CD4-positive, alpha-beta T cell treated with Interleukin-15 for 1 hour (primary cell): Measurements from ENCODE around the gene SMARCD1.
"Not testable (repeated sequence)": the region's sequence is repeated elsewhere in the genome, so short reads cannot be mapped to it uniquely, and the experiment has no call there.

Experiments used
- DNase-seq: peaks from one replicate; pipeline ENCODE4 v3.0.0-alpha.2; 2020

SMARCD1 gene

DNA sequence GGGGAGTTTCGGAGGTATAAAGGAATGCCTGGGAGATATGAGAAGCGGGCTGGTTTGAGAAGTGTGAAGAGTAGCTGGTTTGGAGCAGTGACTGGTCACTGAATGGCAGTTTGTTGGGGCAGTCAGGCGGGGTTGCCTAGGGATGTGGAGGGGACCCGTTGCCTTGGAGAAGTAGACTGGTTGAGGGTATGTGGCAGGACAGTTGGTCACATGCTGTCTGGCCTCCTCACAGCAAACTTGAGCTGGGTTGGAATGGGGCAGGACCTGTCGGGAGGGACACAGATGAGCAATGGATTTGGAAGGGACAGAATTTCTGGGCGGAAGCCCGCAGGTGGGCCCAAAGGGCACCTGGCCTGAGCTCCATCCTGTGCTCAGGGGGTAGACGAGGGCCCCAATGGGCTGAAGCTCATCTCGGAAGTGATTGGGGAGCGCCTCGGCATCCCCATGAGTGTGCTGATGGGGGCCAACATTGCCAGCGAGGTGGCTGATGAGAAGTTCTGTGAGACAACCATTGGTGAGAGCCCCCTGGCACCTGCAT, 20.8 kb downstream of the SMARCD1 start:
- no peak for DNase-seq

DNA sequence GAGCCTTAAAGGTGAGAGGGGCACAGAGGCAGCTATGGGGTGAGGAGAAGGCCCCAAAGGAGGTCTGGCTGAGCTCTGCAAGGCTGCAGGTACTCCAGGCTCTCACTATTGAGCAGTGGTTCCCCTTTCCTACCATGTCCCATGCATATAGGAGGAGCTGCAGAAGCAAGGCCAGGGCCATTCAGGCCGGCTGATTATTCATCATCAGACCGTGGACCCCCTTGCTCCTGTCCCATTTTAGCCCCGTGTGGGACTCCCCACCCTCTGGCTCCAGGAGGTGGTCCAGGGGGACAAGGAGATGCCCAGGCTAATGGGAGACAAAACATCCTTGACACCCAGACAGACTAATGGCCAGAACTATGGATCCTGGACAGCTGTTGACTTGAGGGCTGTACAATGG, 21.8 kb downstream of the SMARCD1 start:
- no peak for DNase-seq

DNA sequence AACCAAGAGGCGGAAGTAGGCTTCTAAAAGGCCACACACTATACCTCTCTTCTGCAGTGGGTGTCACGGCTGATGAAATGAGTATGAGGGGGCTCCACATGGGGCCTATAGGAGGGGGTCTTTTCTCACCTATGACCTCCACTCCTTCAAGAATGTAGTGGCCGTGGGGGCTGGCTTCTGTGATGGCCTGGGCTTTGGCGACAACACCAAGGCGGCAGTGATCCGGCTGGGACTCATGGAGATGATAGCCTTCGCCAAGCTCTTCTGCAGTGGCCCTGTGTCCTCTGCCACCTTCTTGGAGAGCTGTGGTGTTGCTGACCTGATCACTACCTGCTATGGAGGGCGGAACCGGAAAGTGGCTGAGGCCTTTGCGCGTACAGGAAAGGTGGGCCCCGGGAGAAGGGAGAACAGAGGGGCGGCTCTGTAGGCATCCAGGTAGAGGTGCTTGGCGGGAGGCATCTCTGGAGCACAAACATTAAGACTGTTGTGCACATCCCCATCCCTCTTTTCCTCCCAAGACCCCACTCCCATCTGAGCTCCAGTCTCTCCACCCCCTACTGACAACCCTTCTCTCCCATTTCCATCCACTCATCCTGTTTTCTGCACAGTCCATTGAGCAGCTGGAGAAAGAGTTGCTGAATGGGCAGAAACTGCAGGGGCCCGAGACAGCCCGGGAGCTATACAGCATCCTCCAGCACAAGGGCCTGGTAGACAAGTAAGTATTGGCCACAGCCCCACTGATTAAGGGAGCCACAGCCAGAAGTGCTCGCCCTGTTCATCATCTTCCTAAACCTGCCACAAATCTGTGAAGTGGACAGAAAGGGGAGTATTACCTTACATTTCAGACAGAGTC, 22.5 kb downstream of the SMARCD1 start:
- no peak for DNase-seq

DNA sequence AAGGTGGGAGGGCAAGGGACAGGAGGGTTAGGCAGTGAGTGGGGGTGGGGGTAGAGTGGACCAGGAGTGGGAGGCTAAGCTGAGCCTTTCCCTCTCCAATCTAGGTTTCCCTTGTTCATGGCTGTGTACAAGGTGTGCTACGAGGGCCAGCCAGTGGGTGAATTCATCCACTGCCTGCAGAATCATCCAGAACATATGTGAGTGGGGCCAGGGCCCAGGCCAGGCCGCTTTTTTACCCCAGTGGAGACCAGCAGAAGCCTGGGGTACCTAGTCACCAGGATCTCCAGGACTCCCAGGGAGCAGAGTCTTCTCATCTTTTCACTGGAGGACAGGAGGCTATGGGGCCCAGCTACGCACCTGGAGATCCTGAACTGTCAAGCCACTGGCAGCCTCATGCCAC, 24.2 kb downstream of the SMARCD1 start:
- DNase-seq: no peak

DNA sequence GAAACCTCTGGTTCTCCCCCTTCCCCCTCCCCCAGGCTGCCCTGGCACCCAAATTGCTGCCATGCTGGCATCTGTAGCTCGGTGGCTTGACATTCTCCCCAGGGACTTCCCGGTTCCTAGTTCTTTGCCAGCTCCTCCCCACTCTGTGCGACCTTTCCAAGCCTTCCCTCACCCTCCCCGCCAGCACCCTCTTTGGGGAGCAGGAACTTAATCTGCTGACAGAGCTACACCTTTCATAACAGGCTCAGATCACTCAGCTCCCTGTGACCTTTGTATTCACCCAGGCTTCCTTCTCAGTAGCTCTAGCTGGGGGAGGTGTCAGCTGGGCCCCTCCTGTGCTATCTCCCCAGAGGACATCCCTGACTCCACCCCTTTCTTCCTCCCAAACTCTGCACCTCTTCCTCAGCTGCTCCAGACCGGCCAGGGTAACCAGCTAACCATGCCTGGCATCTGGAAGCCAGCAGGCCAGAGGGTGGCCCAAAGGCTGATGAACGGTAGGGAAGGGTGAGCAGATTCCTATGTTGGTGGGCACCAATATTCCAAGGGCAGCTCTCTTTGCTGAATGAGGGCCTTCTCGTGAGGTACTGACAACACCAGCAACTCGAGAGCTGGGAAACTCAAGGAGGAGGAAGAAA, 25.1 kb downstream of the SMARCD1 start:
- DNase-seq: no peak

DNA sequence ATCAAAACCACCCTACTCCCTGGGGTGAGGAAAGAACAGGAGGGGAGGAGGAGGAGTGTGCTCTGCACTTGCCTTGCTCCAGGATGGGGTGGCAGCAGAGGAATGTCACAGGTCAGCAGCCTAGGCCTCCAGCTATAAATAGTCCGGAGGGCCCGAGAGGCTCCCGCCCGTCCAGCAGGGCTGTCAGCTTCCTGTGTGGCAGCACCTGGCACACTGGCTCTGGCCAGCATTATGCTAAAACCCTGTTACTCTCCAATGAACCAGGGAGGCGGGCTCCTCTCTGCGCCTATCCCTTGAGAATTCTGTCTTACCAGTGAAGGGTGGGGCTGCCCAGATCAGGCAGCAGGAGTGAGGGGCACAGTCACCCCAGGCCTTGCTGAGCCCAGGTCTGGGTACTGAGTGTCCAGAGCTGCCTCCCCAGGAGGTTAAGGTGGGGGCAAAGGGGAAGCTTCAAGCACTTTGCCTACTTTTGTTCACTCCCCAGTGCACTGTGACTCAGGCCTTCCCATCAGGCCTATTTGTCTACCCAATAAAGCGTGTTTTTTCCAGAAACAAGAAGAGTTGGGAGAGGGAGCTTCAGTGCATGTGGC, 25.7 kb downstream of the SMARCD1 start:
- DNase-seq: peak; percentile 33

DNA sequence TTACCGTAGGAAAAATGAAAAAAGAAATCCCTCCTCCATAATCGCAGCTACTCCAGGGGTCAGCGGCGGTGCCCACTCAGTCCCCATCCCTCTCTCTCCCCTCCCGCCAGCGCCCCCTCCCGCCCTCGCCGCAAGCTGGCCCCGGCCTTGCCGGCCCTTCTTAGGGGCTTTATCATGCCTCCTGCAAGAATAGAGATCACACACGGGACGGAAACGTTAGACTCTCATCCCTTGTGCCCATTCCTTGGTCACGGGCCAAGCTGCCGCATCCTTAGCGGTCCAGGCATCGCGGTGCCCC, 26.2 kb downstream of the SMARCD1 start:
- no peak for DNase-seq

DNA sequence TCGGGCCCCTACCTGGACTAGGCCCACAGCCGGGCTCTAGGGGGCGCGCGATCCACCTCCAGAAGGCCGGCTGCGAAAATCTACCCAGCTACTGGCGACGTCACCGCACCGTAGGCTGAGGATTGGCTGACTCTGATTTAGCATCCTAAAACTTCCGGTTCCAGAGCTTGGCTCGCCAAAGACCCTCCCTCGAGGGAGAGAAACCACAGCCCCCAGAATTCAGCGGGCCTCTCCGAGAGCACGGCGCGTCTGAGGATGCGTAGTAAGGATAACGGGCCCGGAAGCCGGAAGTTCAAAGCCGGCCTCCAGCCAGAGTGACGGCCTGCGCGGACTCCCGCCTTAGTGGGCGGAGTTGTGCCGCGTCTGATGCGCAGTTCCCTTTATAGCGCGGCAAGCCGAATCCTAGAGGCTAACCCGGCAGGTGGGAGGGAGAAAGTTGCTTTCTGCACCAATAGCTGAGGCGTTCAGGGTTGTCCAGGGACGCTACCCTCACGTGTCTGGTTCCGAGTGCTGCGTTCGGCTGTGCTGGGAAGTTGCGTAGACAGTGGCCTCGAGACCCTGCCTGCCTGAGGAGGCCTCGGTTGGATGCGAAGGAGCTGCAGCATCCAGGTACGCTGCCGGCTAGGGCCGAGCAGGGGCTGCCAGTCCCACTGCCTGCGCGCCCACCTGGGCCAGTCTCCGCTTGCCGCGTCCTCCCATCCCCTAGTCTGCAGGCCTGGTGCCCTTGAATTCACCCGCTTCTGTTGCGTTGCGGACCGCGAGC, 26.7 kb downstream of the SMARCD1 start, which contains the start of gene COX14:
COX14 (plus strand) TSS at position 544 of the 763 bp plus-strand sequence. CDS start 7,808 bp downstream, outside the sequence.
- peak; percentile 100 for DNase-seq

DNA sequence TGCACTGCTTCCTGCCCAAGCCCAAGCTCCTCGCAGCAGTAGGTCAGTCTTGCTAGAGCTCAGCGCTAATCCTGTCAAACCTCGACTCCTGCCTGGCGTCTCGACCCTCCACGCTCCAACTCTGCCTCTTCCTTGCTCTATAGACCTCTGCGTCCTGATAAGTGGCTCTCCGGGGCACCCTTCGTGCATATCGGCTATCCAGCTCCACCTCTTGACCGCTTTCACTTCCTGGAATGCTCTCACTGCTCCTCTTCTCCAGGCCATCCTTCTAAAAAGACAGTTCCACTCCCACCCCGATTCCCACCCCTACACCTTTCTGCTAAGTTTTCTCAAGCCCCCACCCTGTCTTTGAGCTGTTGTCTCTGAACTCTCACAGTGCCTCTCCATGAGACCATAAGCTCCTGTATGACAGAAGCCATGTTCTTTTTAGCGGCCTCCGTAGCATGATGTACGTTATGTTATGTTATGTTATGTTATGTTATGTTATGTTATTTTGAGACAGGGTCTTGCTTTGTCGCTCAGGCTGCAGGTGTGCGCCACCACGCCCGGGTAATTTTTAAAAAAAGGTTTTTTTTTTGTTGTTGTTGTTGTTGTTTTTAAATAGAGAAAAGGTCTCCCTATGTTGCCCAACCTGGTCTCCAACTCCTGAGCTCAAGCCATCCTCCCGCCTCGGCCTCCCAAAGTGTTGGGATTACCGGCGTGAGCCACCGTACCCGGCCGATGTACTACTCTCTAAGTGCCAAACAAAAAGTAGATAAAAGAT, 27.5 kb downstream of the SMARCD1 start:
- no peak for DNase-seq

DNA sequence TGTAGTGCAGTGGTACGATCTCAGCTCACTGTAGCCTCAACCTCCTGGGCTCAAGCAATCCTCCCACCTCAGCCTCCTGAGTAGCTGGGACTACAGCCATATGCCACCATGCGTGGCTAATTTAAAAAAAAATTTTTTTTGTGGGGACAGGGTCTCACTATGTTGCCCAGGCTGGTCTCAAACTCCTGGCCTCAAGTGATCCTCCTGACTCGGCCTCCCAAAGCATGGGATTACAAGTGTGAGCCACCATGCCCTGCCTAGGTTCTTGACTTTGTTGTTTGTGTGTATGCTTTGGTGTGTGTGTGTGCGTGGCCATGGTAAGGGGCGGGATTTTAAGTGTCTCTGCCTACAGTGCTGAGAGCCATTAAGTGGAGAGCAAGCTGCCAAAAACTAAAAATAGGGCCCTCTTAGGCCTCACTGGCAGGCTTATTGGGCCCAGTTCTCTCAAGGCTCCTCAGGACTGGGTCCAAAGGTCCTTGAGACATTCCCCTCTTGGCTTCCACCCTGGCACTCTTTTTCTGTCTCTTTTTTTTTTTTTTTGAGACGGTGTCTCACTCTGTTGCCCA, 32.0 kb downstream of the SMARCD1 start:
- DNase-seq: no peak

DNA sequence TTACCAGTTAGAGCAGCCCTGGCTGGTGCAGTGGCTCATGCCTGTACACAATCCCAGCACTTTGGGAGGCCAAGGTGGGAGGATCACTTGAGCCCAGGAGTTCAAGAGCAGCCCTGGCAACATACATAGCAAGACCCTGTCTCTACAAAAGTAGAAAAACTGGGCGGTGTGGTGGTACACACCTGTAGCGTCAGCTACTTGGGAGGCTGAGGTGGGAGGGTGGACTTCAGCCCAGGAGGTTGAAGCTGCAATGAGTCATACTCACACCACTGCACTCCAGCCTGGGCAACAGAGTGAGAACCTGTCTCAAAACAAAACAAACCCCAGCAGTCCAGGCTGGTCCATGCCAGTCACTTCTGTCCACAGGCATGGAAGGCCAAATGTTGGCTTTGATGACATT, 34.2 kb downstream of the SMARCD1 start:
- DNase-seq: no peak

DNA sequence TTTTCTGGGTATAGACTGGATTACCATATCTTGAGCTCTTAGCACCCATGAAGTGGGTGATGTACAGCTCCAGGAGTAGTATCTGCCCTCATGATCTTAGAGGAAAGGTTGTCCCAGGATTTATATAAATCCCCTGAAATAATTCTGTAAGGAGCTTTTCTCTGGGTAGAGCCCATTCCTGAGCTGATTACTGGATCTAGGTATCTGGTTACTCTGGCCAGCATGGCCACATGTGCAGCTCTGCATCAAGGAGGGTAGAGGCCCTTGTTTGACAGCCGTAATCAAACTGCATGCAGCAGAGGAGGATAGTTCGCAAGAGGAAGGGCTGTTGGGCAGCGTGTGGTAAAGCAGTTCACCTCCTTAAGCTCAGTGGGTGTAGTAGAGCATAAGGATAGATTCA, 35.4 kb downstream of the SMARCD1 start:
- no peak for DNase-seq

DNA sequence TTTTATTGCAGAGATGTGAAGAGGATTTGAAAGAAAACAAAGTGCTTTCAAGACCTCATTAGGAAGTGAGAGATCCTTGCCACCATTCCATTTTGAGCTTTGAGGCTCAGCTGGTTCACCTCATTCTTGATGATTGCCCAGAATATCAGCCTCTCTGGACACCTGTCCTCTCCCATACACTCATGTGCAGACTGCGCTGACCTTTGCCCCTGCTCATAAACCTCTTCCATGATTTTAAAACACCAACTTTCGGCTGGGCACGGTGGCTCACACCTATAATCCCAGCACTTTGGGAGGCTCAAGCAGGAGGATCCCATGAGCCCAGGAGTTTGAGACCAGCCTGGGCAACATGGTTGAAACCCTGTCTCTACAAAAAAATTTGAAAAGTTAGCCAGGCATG, 35.8 kb downstream of the SMARCD1 start:
- DNase-seq: no peak

DNA sequence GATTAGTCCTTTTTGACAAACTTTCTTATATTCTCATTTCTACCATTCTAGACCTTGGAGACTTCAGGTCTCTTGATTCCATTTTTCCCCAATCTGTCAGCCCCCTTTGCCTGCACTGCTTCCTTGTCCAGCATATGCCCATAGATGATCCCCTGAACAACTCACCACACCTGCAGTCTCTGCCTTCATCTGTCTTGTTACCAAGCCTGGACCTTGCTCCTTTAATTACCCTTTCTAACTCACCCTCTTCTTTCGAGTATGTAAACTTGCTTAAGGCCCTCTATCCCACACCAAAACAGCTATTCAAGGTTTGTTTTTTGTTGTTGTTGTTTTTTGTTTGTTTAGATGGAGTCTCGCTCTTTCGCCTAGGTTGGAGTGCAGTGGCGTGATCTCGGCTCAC, 36.5 kb downstream of the SMARCD1 start:
- DNase-seq: no peak

DNA sequence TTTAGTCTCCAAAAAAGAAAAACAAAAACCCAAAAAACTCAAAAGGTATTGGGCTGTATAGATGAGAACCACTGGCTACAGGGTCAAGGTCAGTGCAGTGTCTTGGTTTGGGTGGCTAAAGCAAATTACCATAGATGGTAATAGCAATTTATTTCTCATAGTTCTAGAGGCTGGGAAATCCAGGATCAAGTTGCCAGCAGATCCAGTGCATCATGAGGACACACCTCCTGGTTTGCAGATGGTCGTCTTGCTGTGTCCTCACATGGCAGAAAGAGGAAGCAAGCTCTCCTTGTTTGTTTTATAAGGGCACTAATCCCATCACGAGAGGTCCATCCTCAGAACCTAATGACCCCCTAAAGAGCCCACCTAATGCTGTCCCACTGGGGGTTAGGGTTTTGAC, 38.1 kb downstream of the SMARCD1 start:
- DNase-seq: no peak

DNA sequence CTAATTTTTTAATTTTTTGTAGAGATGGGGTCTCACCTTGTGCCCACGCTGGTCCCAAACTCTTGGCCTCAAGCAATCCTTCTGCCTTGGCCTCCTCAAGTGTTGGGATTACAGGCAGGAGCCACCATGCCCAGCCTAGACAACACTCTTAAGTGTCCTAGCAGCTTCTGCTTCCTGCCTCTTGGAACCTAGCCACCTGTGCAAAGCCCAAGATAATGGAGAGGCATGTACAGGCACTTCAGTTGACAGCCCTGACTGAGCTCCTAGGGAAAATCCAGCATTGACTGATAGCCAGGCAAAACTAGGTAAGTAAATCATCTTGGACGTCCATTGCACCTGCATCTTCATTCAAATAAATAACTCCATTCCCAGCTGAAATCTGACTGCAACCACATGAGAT, 42.4 kb downstream of the SMARCD1 start:
- DNase-seq: no peak

DNA sequence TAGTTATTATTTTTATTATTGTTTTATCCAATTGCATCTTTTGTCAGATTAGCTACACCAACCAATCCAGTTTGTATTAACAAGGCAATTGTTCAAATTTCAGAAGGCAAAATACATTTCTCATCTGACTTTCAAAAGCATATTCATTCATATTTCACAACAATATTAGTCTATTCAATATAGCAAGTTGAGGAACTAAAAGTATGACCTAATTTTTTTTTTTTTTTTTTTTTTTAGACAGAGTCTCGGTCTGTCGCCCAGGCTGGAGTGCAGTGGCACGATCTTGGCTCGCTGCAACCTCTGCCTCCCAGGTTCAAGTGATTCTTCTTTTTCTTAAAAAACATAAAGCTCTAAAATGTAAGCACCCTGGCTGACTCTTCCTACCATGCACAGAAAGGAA, 44.1 kb downstream of the SMARCD1 start:
- no peak for DNase-seq

DNA sequence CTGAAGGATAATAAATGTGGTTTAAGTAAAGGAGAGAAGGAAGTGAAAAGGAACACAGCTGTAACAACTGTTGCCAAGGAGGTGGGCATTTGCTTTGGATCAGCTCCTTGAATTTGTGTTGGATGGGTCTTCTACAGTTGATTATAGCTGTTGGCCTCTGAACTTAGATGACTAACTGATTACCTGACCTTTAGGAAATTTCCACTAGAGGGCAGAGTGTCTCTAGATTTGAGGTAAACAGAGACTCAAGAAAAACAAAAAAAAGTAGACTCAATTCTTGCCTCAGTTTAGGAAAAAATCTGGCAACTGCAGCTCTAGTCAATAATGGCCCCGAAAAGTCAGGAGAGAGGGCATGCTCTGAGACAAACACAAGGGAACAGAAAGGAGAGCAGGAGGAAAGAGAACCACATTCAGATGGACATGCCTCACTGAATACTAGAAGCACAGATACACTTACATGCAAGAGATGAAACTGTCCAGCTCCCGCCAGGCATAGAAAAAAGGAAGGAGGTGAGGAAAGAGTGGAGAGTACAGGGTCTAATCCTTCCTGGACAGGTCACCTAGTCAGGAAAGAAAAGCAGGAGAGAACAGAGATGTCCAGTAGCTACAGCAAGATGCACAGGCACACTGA, 47.5 kb downstream of the SMARCD1 start:
- DNase-seq: no peak

DNA sequence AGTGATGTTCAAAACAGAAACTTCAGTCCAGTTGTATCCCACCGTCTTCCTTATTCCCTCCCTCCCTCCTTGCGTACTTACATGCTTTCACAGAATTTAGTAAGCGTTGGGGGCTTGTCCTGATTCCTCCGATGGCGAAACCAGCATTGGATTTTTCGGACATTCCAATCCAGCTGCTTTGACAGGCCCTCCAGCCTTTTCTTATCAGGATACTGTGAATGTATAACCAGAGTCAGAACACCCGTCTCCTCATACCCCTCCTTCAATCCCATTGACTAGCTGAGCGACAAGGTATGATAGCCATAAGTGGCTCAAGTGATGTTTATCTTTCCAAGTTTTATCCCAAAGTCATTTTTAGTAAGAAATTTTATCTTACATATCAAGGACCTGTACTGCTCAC, 57.9 kb downstream of the SMARCD1 start:
- no peak for DNase-seq

DNA sequence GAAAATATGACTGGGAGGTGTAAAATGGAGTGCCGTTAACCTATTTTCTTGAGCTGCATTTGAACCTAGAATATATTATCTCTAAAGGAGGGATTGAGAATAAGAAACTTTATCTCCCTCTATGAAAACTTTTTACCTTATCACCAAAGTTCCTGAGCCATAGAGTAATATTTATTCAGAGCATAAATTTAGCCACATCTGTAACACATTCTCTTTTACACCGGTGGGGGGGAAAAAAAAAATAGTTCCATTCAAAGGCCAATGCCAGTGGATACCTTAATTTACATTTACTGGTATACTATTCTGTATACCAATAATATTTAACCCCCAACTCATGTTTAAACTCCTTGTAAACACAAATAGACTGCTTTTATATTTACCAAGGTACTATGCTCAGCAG, 60.3 kb downstream of the SMARCD1 start:
- DNase-seq: no peak

DNA sequence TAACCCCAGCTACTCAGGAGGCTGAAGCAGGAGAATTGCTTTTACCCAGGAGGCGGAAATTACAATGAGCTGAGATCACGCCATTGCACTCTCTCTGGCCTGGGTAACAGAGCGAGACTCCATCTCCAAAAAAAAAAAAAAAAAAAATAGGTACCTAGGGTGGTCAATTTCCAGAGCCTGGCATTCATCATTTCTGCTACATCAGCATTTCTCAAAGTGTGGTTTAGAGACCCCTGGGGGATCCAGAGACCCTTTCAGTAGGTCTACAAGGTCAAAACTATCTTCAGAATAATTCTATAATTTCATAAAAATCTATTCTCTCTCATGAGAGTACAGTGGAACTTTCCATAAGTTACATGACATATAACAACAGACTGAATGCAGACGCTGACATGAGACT, 62.1 kb downstream of the SMARCD1 start:
- DNase-seq: no peak

DNA sequence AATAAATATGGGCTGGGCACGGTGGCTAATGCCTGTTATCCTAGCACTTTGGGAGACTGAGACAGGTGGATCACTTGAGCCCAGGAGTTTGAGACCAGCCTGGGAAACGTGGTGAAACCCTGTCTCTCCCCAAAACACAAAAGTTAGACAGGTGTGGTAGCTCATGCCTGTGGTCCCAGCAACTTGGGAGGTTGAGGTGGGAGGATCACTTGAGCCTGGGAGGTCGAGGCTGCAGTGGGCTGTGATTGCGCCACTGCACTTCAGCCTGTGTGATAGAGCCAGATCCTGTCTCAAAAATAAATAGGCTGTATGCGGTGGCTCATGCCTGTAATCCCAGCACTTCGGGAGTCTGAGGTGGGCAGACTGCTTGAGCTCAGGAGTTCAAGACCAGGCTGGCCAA, 62.9 kb downstream of the SMARCD1 start:
- not testable (repeated sequence) for DNase-seq
